ENCODE results near the gene FADS6. TPM values are rescaled to one million over a fixed set of nuclear protein-coding genes. Genes with fewer than 3 reads are reported as not detected.

FADS6 gene
- total RNA-seq, 1 experiment from 2014 or later, result not detected

DNA sequence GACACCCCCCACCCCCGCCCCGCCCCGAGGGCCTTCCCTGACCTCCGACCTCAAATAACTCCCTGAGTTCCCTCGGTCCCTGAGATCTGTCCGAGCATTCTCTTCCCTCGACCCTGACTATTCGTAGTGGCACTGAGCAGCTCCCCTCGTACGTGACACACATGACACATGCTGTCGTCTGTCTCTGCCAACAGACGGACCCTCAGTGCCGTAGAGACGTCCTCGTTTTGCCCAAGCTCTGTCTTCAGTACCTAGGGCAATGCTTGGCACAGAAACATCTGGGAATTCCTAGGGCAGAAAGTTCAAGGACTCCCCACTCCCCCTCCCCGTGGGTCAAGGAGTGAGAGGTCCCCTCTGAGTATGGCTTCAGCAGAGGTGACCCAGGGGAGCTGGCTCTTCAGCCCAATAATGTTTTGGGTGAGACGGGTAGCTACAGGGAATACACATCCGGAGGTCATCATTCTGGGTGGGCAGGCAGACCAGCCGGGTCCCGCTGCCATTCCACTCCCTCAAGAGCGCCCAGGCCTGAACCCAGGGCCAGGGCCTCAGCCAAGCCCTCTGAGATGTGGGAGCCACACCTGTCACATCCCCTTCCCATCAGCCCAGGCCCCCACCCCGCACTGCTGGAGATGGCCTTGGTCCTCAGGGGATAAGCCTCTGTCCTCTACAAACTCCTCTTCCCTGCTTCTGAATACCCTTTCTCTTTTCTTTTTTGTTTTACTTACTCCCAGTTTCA is 671 bp upstream of the FADS6 start:
- peaks cover 12% of the 10 kb centered on the region for H3K27me3 ChIP-seq (ENCODE audit: control insufficient read depth, insufficient read depth, low read length)
- no TSS peak for BruUV-seq (replicated peaks)

GRCh38 chr17:74892013-74892841 is 1.2 kb downstream of the FADS6 start:
- ChIA-PET POLR2A (no interaction called here), CTCF (interaction anchor here (1.1 kb wide), 1 partner anchor 14 kb away, joined by 3 read pairs; no protein-coding TSS in a partner anchor)
- H3K27ac ChIP-seq (ENCODE audit: low read length), result no peak overlapping the region
- in situ Hi-C loops (cut with HindIII; ENCODE audit: low pct_unique_long_range_greater_than_20kb, low sequenced_read_pairs), result no loop called here
- H3K4me1 ChIP-seq (ENCODE audit: control insufficient read depth, insufficient read depth, low read length), result no peaks in the 10 kb centered on the region
- no peaks in the 10 kb centered on the region for H3K9me3 ChIP-seq (ENCODE audit: control insufficient read depth, insufficient read depth, low read depth, low read length)
- H3K27me3 ChIP-seq (ENCODE audit: control insufficient read depth, insufficient read depth, low read length), result peaks cover 12% of the 10 kb centered on the region
- ATAC-seq, result peak; percentile 29; the same call in 1 of the 2 replicates
- H3K4me3 ChIP-seq (ENCODE audit: low read depth in 2 of 2, low read length in 2 of 2), result no peak overlapping the region
- no peaks in the 10 kb centered on the region for H3K36me3 ChIP-seq (ENCODE audit: control insufficient read depth, insufficient read depth, low read length)
- no peak for DNase-seq (ENCODE audit: low read depth, low spot score)
- intact Hi-C loops (cut with micrococcal nuclease; ENCODE audit: unreplicated experiment), result no loop called here
- TF ChIP-seq, protein P1, sequence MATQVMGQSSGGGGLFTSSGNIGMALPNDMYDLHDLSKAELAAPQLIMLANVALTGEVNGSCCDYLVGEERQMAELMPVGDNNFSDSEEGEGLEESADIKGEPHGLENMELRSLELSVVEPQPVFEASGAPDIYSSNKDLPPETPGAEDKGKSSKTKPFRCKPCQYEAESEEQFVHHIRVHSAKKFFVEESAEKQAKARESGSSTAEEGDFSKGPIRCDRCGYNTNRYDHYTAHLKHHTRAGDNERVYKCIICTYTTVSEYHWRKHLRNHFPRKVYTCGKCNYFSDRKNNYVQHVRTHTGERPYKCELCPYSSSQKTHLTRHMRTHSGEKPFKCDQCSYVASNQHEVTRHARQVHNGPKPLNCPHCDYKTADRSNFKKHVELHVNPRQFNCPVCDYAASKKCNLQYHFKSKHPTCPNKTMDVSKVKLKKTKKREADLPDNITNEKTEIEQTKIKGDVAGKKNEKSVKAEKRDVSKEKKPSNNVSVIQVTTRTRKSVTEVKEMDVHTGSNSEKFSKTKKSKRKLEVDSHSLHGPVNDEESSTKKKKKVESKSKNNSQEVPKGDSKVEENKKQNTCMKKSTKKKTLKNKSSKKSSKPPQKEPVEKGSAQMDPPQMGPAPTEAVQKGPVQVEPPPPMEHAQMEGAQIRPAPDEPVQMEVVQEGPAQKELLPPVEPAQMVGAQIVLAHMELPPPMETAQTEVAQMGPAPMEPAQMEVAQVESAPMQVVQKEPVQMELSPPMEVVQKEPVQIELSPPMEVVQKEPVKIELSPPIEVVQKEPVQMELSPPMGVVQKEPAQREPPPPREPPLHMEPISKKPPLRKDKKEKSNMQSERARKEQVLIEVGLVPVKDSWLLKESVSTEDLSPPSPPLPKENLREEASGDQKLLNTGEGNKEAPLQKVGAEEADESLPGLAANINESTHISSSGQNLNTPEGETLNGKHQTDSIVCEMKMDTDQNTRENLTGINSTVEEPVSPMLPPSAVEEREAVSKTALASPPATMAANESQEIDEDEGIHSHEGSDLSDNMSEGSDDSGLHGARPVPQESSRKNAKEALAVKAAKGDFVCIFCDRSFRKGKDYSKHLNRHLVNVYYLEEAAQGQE (IDR thresholded peaks at IDR 0.05; ENCODE audit: insufficient read depth in 1 of 2, low read depth in 2 of 2, low read length in 1 of 2), result no peak
- TF ChIP-seq SIN3A (IDR thresholded peaks at IDR 0.05; ENCODE audit: borderline replicate concordance, insufficient read depth, low read depth, low read length) (no peak), POLR2AphosphoS5 (IDR thresholded peaks at IDR 0.05; ENCODE audit: low read depth, low read length) (no peak), CTCF (IDR thresholded peaks at IDR 0.05) (no peak), TCF7L2 (IDR thresholded peaks at IDR 0.05; ENCODE audit: low read depth, low read length) (no peak)
- no TSS peak for BruUV-seq (replicated peaks)

More for the DNA sequence above, 671 bp upstream of the FADS6 start:
- H3K36me3 ChIP-seq (ENCODE audit: control insufficient read depth, insufficient read depth, low read length), result no peaks in the 10 kb centered on the region
- TF ChIP-seq, protein P1 (IDR thresholded peaks at IDR 0.05; ENCODE audit: insufficient read depth in 1 of 2, low read depth in 2 of 2, low read length in 1 of 2), result no peak
- TF ChIP-seq CTCF (IDR thresholded peaks at IDR 0.05), result no peak
- TF ChIP-seq SIN3A (IDR thresholded peaks at IDR 0.05; ENCODE audit: borderline replicate concordance, insufficient read depth, low read depth, low read length), result no peak
- TF ChIP-seq TCF7L2 (IDR thresholded peaks at IDR 0.05; ENCODE audit: low read depth, low read length), result no peak
- no peak for TF ChIP-seq POLR2AphosphoS5 (IDR thresholded peaks at IDR 0.05; ENCODE audit: low read depth, low read length)
- intact Hi-C loops (cut with micrococcal nuclease; ENCODE audit: unreplicated experiment) (no loop called here), in situ Hi-C loops (cut with HindIII; ENCODE audit: low pct_unique_long_range_greater_than_20kb, low sequenced_read_pairs) (no loop called here)
- no peak overlapping the region for H3K27ac ChIP-seq (ENCODE audit: low read length)
- H3K9me3 ChIP-seq (ENCODE audit: control insufficient read depth, insufficient read depth, low read depth, low read length), result no peaks in the 10 kb centered on the region
- ATAC-seq (0 out of 2 replicates have a peak, but pooled peaks have one; percentile 11), DNase-seq (ENCODE audit: low read depth, low spot score) (no peak)
- ChIA-PET CTCF (interaction anchor here (0.6 kb wide), 1 partner anchor 290 kb away, joined by 3 read pairs; no protein-coding TSS in a partner anchor), POLR2A (interaction anchor here (0.6 kb wide), 1 partner anchor 17 kb away, joined by 10 read pairs; no protein-coding TSS in a partner anchor)
- peak overlapping the region; percentile 23 to 39; a peak in 2 of 4 replicates for H3K4me3 ChIP-seq (ENCODE audit: low read depth in 2 of 2, low read length in 2 of 2)
- H3K4me1 ChIP-seq (ENCODE audit: control insufficient read depth, insufficient read depth, low read length), result no peaks in the 10 kb centered on the region

Data from Panc1 (cell line).